ENCODE data around the gene CD151.

CD151 gene

GRCh38 chr11:882596-882995 lies 49.8 kb downstream of the CD151 start:
- H3K4me3 ChIP-seq (ENCODE audit: low read depth, low read length) = no peak overlapping the region
- no peak for TF ChIP-seq CTCF (IDR thresholded peaks at IDR 0.05; ENCODE audit: borderline replicate concordance, insufficient read depth, low read depth, low read length)

GRCh38 chr11:883527-883926 lies 50.8 kb downstream of the CD151 start:
- no peak for TF ChIP-seq CTCF (IDR thresholded peaks at IDR 0.05; ENCODE audit: borderline replicate concordance, insufficient read depth, low read depth, low read length)

GRCh38 chr11:884578-885070 lies 51.9 kb downstream of the CD151 start:
- TF ChIP-seq CTCF (IDR thresholded peaks at IDR 0.05; ENCODE audit: borderline replicate concordance, insufficient read depth, low read depth, low read length) = no peak
- no peak overlapping the region for H3K4me3 ChIP-seq (ENCODE audit: low read depth, low read length)

More at GRCh38 chr11:883527-883926, 50.8 kb downstream of the CD151 start:
- no peak overlapping the region for H3K4me3 ChIP-seq (ENCODE audit: low read depth, low read length)

GRCh38 chr11:886568-886967 lies 53.8 kb downstream of the CD151 start:
- no peak overlapping the region for H3K4me3 ChIP-seq (ENCODE audit: low read depth, low read length)
- TF ChIP-seq CTCF (IDR thresholded peaks at IDR 0.05; ENCODE audit: borderline replicate concordance, insufficient read depth, low read depth, low read length) = no peak

- TF ChIP-seq CTCF (IDR thresholded peaks at IDR 0.05; ENCODE audit: borderline replicate concordance, insufficient read depth, low read depth, low read length) = no peak
- H3K4me3 ChIP-seq (ENCODE audit: low read depth, low read length) = no peak overlapping the region
These were observed 54.8 kb downstream of the CD151 start for GRCh38 chr11:887589-887988.

Measured in GM12875 (cell line).